ENCODE measurements around the gene TIMM50.

GRCh38 chr19:39539518-39540332 is 59.1 kb downstream of the TIMM50 start, which contains the start of gene EID2:
- no peak for TF ChIP-seq EZH2 (IDR thresholded peaks at IDR 0.05; ENCODE audit: low read depth)
- TF ChIP-seq CTCF (conservative IDR thresholded peaks at IDR 0.05): peak; percentile 78; the same call in 1 of the 2 replicates

All from PC-9 (cell line).